Mucosa of descending colon (tissue), 3 donors: ENCODE data around the gene PRKAG1. TPM values are rescaled to one million over a fixed set of nuclear protein-coding genes. Genes with fewer than 3 reads are reported as not detected.
A peak's percentile ranks its signal among the peaks of the same experiment; 100 is the strongest.

Source experiments
- ATAC-seq: fragments of 200-7000 bp; cut with Tn5 transposase; one replicate; pipeline ENCODE4 v1.9.1; 2020; ENCODE audit warnings: mild to moderate bottlenecking, moderate library complexity
- DNase-seq, 3 donors: peaks; one replicate each; pipeline ENCODE4 v3.0.0-alpha.2; 2020
- H3K36me3 ChIP-seq: fragments of 200-600 bp; one replicate; pipeline ENCODE4 v1.8.0; 2021; ENCODE audit warnings: low read depth, mild to moderate bottlenecking
- H3K4me1 ChIP-seq: fragments of 200-600 bp; one replicate; pipeline ENCODE4 v1.8.0; 2021; ENCODE audit warnings: low read depth, mild to moderate bottlenecking
- H3K4me3 ChIP-seq: fragments of 200-600 bp; one replicate; pipeline ENCODE4 v1.8.0; 2021; ENCODE audit warnings: mild to moderate bottlenecking
- H3K9me3 ChIP-seq: fragments of 200-600 bp; one replicate; pipeline ENCODE4 v1.8.0; 2021; ENCODE audit warnings: mild to moderate bottlenecking
- CTCF ChIP-seq: fragments of 200-600 bp; IDR thresholded peaks from one replicate; pipeline ENCODE4 v1.8.0; 2022; ENCODE audit warnings: antibody characterized with exemption, mild to moderate bottlenecking
- intact Hi-C, 2 donors: fragments of 100-400 bp; cut with DNase I in 1 of 2; cut with micrococcal nuclease in 1 of 2; formaldehyde crosslinking; loops; one replicate each; pipeline versions ENCODE4 v1.11.0 to v1.11.1; 2022; cut with DNase I, micrococcal nuclease
- total RNA-seq, 3 donors: library from RNA; stranded (reverse); fragmentation: NEBNext Ultra II Directional in 2 of 3; extraction: Animal tissue kit (Norgen Biotek cat#: 25700) in 2 of 3; gene quantifications; one replicate each; pipeline versions ENCODE4 v1.2.1 to v1.2.4, GENCODE V29; 2021 to 2023
- donor health status: DM: no; HTN: no; CAD: no; lungs with moderate emphysema.
- donor health status: DM: no; HTN: no; CAD: no.
- donor health status: DM: no; HTN: yes; CAD: no.

Gene PRKAG1
- total RNA-seq, 3 donors from 2014 or later: 51.5 to 60.1 (median 52.2) TPM

GRCh38 chr12:49010092-49010668 lies 8.4 kb downstream of the PRKAG1 start:
- no peaks in the 10 kb centered on the region for H3K4me1 ChIP-seq
- intact Hi-C loops: no loop called here
- no peak for TF ChIP-seq CTCF
- DNase-seq (no peak), ATAC-seq (no peak)
- H3K4me3 ChIP-seq: no peak overlapping the region
- H3K9me3 ChIP-seq: no peaks in the 10 kb centered on the region
- H3K36me3 ChIP-seq: no peaks in the 10 kb centered on the region

- no peak for ATAC-seq
- H3K36me3 ChIP-seq: no peaks in the 10 kb centered on the region
- H3K4me1 ChIP-seq: no peaks in the 10 kb centered on the region
- H3K9me3 ChIP-seq: no peaks in the 10 kb centered on the region
- TF ChIP-seq CTCF: no peak
- no peak for DNase-seq
- intact Hi-C loops: no loop called here
- no peak overlapping the region for H3K4me3 ChIP-seq
These were observed 9.6 kb downstream of the PRKAG1 start for GRCh38 chr12:49008943-49009342.

- Histone ChIP-seq H3K4me1 (peaks cover 32% of the 10 kb centered on the region), H3K9me3 (no peaks in the 10 kb centered on the region), H3K4me3 (no peak overlapping the region), H3K36me3 (no peaks in the 10 kb centered on the region)
- ATAC-seq (no peak), DNase-seq (no peak)
- no peak for TF ChIP-seq CTCF
- intact Hi-C loops: no loop called here
These were observed 18.2 kb downstream of the PRKAG1 start for GRCh38 chr12:49000346-49000745.

GRCh38 chr12:48999371-49000131 lies 19.0 kb downstream of the PRKAG1 start, which contains the start of gene DDN:
TSS of gene DDN (minus strand) at chr12:48999375. CDS start at chr12:48999287, 88 bp downstream.
- Histone ChIP-seq H3K4me3 (no peak within 1 kb of the TSS), H3K36me3 (no peaks in the 10 kb centered on the region), H3K9me3 (no peaks in the 10 kb centered on the region), H3K4me1 (peaks cover 32% of the 10 kb centered on the region)
- TF ChIP-seq CTCF: no peak
- intact Hi-C loops: no loop called here
- peak in 1 of 3 donors; percentile 62 for DNase-seq
- ATAC-seq: peak; percentile 30

- no peak for TF ChIP-seq CTCF
- H3K4me3 ChIP-seq: no peak overlapping the region
- H3K4me1 ChIP-seq: peaks cover 32% of the 10 kb centered on the region
- peak; percentile 43 for ATAC-seq
- no peaks in the 10 kb centered on the region for H3K9me3 ChIP-seq
- H3K36me3 ChIP-seq: no peaks in the 10 kb centered on the region
- peak; percentile 41 to 72 (median 63) for DNase-seq
- intact Hi-C loops: no loop called here
These were observed 19.9 kb downstream of the PRKAG1 start for GRCh38 chr12:48998497-48999353.
